Immature natural killer cell (primary cell): ENCODE data around the gene CFAP57. TPM values are rescaled to one million over a fixed set of nuclear protein-coding genes. Genes with fewer than 3 reads are reported as not detected.

Source experiments
- DNase-seq, 3 donors: peaks; one replicate each; pipeline ENCODE4 v3.0.0; 2022; ENCODE audit warnings: mixed read lengths in 1 of 3
- H3K27ac Mint-ChIP-seq, 6 donors: one replicate each; pipeline ENCODE4 v1.8.0; 2020; ENCODE audit warnings: mixed read lengths in 6 of 6, mild to moderate bottlenecking in 5 of 6, inconsistent platforms in 4 of 6, moderate library complexity in 3 of 6
- H3K27me3 Mint-ChIP-seq, 3 donors: one replicate each; pipeline ENCODE4 v1.8.0; 2020 to 2021; ENCODE audit warnings: low read depth in 3 of 3, mild to moderate bottlenecking in 3 of 3, mixed read lengths in 3 of 3, moderate library complexity in 3 of 3, inconsistent platforms in 1 of 3
- H3K36me3 Mint-ChIP-seq, 3 donors: one replicate each; pipeline ENCODE4 v1.8.0; 2020; ENCODE audit warnings: mixed read lengths in 3 of 3, inconsistent platforms in 2 of 3, mild to moderate bottlenecking in 2 of 3
- H3K4me1 Mint-ChIP-seq, 2 donors: one replicate each; pipeline ENCODE4 v1.8.0; 2020; ENCODE audit warnings: inconsistent platforms in 2 of 2, mild to moderate bottlenecking in 2 of 2, mixed read lengths in 2 of 2, moderate library complexity in 1 of 2
- H3K4me3 Mint-ChIP-seq, 5 donors: one replicate each; pipeline ENCODE4 v1.8.0; 2020; ENCODE audit warnings: mild to moderate bottlenecking in 5 of 5, mixed read lengths in 5 of 5, inconsistent platforms in 3 of 5, moderate library complexity in 3 of 5
- H3K9me3 Mint-ChIP-seq, 6 donors: one replicate each; pipeline ENCODE4 v1.8.0; 2020; ENCODE audit warnings: mild to moderate bottlenecking in 6 of 6, mixed read lengths in 6 of 6, inconsistent platforms in 4 of 6, moderate library complexity in 3 of 6
- polyA plus RNA-seq, 3 donors: library from polyadenylated mRNA; unstranded; fragments of 300-500 nt; fragmentation: Illumina TruSeq; gene quantifications; one replicate each; pipeline ENCODE4 v1.2.3, GENCODE V29; 2021

CFAP57 gene
- polyA plus RNA-seq, 3 donors from 2014 or later: not detected

DNA sequence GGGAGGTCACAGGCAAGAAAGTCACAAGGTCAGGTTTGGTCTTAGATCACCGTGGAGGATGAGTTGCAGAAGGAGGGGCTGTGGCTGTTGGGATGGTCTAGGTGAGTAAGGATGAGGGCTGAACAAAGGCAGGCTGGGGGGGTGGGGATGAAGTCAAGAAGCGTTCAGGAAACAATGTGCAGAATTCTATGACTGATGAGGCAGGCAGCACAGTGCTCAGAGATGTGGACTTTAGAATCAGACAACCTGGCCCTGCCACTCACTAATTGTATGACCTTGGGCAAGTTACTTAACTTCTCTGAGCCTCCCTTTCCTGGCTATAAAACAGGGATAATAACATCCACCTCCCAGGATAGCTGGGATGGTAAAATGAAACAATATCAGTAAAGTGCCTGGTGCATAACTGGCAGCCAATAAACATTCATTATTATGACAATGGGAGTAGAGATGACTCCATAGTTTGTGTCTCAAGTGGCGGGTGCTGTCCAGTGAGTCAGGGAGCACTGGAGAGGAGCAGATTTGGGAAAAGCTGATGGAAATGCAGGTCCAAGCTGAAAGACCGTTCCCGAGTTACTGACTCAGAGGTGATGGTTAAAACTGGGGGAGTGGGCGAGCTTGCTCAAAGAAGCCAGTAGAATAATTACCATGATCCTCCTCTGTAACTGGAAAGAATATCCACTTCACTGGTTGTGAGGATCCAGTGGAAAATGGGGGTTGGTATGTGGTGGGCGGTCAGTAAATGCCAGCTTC, 130.8 kb downstream of the CFAP57 start:
- Mint-ChIP-seq H3K4me1 (peaks cover 7 to 8% of the 10 kb centered on the region in 2 donors), H3K27me3 (peaks cover 2 to 13% (median 2%) of the 10 kb centered on the region in 3 donors), H3K27ac (no peak overlapping the region), H3K36me3 (no peaks in the 10 kb centered on the region), H3K4me3 (no peak overlapping the region), H3K9me3 (no peaks in the 10 kb centered on the region)
- no peak for DNase-seq

DNA sequence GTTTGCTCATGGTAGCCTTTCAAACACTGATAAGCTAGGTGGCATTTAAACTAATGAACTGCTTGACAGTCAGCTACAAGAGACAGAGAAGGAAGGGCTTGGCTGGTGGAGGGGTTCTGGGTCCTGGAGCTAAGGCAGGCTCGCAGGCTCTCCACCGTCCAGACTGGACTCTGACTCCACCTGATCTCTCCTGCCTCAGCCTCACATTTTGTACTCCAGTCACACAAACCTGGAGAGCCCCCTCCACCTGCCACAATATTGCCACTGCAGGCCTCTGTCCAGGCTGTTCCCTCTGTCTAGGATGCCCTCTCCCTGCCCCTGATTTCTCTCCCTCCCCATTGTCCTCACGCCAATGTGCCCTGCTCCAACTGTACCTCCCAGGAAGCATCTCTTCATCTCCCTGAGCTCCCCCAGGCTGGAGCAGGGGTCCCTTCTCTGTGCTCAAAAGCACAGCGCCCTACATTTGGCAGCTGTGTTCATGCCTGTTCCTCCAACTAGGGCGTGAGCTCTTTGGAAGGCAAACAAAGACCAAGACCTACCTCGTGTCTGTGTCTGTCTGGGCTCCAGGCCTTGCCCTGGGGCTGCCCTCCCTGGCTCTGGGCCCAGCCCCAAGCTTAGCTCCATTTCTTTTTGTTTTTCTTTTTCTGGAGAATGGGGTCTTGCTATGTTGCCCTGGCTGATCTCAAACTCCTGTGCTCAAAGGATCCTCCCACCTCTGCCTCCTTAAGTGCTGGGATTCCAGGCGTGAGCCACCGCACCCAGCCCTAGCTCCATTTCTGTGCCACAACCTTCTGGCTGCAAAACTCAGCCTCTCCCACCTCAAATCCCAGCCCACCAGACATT, 131.6 kb downstream of the CFAP57 start:
- Mint-ChIP-seq H3K4me1 (peaks cover 7 to 8% of the 10 kb centered on the region in 2 donors), H3K9me3 (no peaks in the 10 kb centered on the region), H3K4me3 (no peak overlapping the region), H3K36me3 (no peaks in the 10 kb centered on the region), H3K27ac (peak overlapping the region in 1 of 6 donors; percentile 68), H3K27me3 (peaks cover 2 to 13% (median 2%) of the 10 kb centered on the region in 3 donors)
- DNase-seq: no peak

Other genes starting within 250 kb of the CFAP57 start
- 10 to 100 TPM; 39.1 to 55.0 (median 42.4) TPM for gene SLC2A1, start 213.5 kb upstream of the CFAP57 start, polyA plus RNA-seq
- gene EBNA1BP2, start within 50 bp of the CFAP57 start, polyA plus RNA-seq: 10 to 100 TPM; 52.8 to 61.7 (median 57.6) TPM
- 1 to 10 TPM in 1 of 3 donors, under 1 TPM in 1, not detected in 1; 0.53 to 3.7 TPM for gene TMEM125, start 97.7 kb downstream of the CFAP57 start, polyA plus RNA-seq
- not detected for gene C1orf210, start 113.3 kb downstream of the CFAP57 start, polyA plus RNA-seq
- gene TIE1, start 128.7 kb downstream of the CFAP57 start, polyA plus RNA-seq: 1 to 10 TPM; 8.8 to 9.2 (median 8.8) TPM
- gene MPL, start 165.5 kb downstream of the CFAP57 start, polyA plus RNA-seq: under 1 TPM in 1 of 3 donors, not detected in 2; 0.57 TPM
- gene CDC20, start 186.7 kb downstream of the CFAP57 start, polyA plus RNA-seq: 1 to 10 TPM in 2 of 3 donors, under 1 TPM in 1; 0.69 to 4.0 (median 3.0) TPM
- 100 to 1,000 TPM in 2 of 3 donors, 10 to 100 TPM in 1; 99.8 to 189 (median 113) TPM for gene ELOVL1, start 195.7 kb downstream of the CFAP57 start, polyA plus RNA-seq
- 10 to 100 TPM; 24.8 to 43.3 (median 31.4) TPM for gene MED8, start 217.5 kb downstream of the CFAP57 start, polyA plus RNA-seq
- gene SZT2, start 217.6 kb downstream of the CFAP57 start, polyA plus RNA-seq: 1 to 10 TPM; 3.4 to 8.3 (median 4.5) TPM